Activated naive CD4-positive, alpha-beta T cell treated with anti-CD3 and anti-CD28 coated beads, Interleukin-2, amount 10 ng/mL, durations not matched to agents 7 days and 5 days (primary cell): ENCODE measurements around the gene EXOSC2.

Source experiments
- CTCF ChIA-PET: fragments of 350-600 bp; sonication (Branson Sonifier 250); formaldehyde crosslinking; loops from one replicate; lab custom pipeline; 2021; ENCODE audit warnings: antibody characterized with exemption; lab: Charles Lee
- DNase-seq: peaks from one replicate; pipeline ENCODE4 v3.0.0-alpha.2; 2020
- H3K27ac Mint-ChIP-seq: one replicate; pipeline ENCODE4 v1.8.0; 2021; ENCODE audit warnings: mild to moderate bottlenecking, moderate library complexity, mixed read lengths
- H3K27me3 Mint-ChIP-seq: one replicate; pipeline ENCODE4 v1.8.0; 2021; ENCODE audit warnings: mild to moderate bottlenecking, mixed read lengths
- H3K36me3 Mint-ChIP-seq: one replicate; pipeline ENCODE4 v1.8.0; 2021; ENCODE audit warnings: mixed read lengths
- H3K4me1 Mint-ChIP-seq: one replicate; pipeline ENCODE4 v1.8.0; 2021; ENCODE audit warnings: mixed read lengths
- H3K4me3 Mint-ChIP-seq: one replicate; pipeline ENCODE4 v1.8.0; 2021; ENCODE audit warnings: mild to moderate bottlenecking, moderate library complexity, mixed read lengths
- H3K9me3 Mint-ChIP-seq: one replicate; pipeline ENCODE4 v1.8.0; 2021; ENCODE audit warnings: mixed read lengths

EXOSC2 gene

GRCh38 chr9:130741831-130742449 is 48.4 kb downstream of the EXOSC2 start:
- Mint-ChIP-seq H3K4me3 (no peak overlapping the region), H3K9me3 (no peaks in the 10 kb centered on the region), H3K36me3 (no peaks in the 10 kb centered on the region), H3K4me1 (no peaks in the 10 kb centered on the region), H3K27me3 (no peaks in the 10 kb centered on the region), H3K27ac (no peak overlapping the region)
- DNase-seq = no peak
- CTCF ChIA-PET = interaction anchor here (1.3 to 1.5 kb wide), 2 partner anchors 13 to 41 kb away, joined by 3 to 4 read pairs; no protein-coding TSS in a partner anchor

- Mint-ChIP-seq H3K4me3 (no peak overlapping the region), H3K27me3 (no peaks in the 10 kb centered on the region), H3K27ac (no peak overlapping the region), H3K4me1 (no peaks in the 10 kb centered on the region), H3K36me3 (no peaks in the 10 kb centered on the region), H3K9me3 (no peaks in the 10 kb centered on the region)
- no peak for DNase-seq
- CTCF ChIA-PET = no interaction called here
Observed at GRCh38 chr9:130743656-130744055, 50.1 kb downstream of the EXOSC2 start.

- H3K4me3 Mint-ChIP-seq = no peak overlapping the region
- no peaks in the 10 kb centered on the region for H3K9me3 Mint-ChIP-seq
- no peaks in the 10 kb centered on the region for H3K36me3 Mint-ChIP-seq
- H3K27me3 Mint-ChIP-seq = no peaks in the 10 kb centered on the region
- CTCF ChIA-PET = no interaction called here
- no peak for DNase-seq
- H3K27ac Mint-ChIP-seq = no peak overlapping the region
- no peaks in the 10 kb centered on the region for H3K4me1 Mint-ChIP-seq
Observed at GRCh38 chr9:130745210-130745800, 51.7 kb downstream of the EXOSC2 start.

- no peak for DNase-seq
- Mint-ChIP-seq H3K27me3 (no peaks in the 10 kb centered on the region), H3K36me3 (no peaks in the 10 kb centered on the region), H3K27ac (no peak overlapping the region), H3K4me3 (no peak overlapping the region), H3K4me1 (no peaks in the 10 kb centered on the region), H3K9me3 (no peaks in the 10 kb centered on the region)
- CTCF ChIA-PET = no interaction called here
Observed at GRCh38 chr9:130745829-130746228, 52.2 kb downstream of the EXOSC2 start.

GRCh38 chr9:130746434-130747212 is 53.0 kb downstream of the EXOSC2 start:
- Mint-ChIP-seq H3K27me3 (no peaks in the 10 kb centered on the region), H3K27ac (no peak overlapping the region), H3K36me3 (no peaks in the 10 kb centered on the region), H3K9me3 (no peaks in the 10 kb centered on the region), H3K4me3 (no peak overlapping the region), H3K4me1 (no peaks in the 10 kb centered on the region)
- no peak for DNase-seq
- CTCF ChIA-PET = no interaction called here

GRCh38 chr9:130751631-130752355 is 58.2 kb downstream of the EXOSC2 start:
- H3K27ac Mint-ChIP-seq = no peak overlapping the region

More at GRCh38 chr9:130751631-130752355, 58.2 kb downstream of the EXOSC2 start:
- no peaks in the 10 kb centered on the region for H3K36me3 Mint-ChIP-seq
- no peak for DNase-seq
- no peaks in the 10 kb centered on the region for H3K27me3 Mint-ChIP-seq
- CTCF ChIA-PET = no interaction called here
- no peaks in the 10 kb centered on the region for H3K4me1 Mint-ChIP-seq
- no peak overlapping the region for H3K4me3 Mint-ChIP-seq
- H3K9me3 Mint-ChIP-seq = no peaks in the 10 kb centered on the region
